Glomerular visceral epithelial cell (primary cell): ENCODE results near the gene APBA1.
"Not testable (repeated sequence)": the region's sequence is repeated elsewhere in the genome, so short reads cannot be mapped to it uniquely, and the experiment has no call there.

Source experiments
- DNase-seq: peaks from one replicate; pipeline ENCODE4 v3.0.0-alpha.2; 2016; ENCODE audit errors: extremely low spot score

APBA1 gene

DNA sequence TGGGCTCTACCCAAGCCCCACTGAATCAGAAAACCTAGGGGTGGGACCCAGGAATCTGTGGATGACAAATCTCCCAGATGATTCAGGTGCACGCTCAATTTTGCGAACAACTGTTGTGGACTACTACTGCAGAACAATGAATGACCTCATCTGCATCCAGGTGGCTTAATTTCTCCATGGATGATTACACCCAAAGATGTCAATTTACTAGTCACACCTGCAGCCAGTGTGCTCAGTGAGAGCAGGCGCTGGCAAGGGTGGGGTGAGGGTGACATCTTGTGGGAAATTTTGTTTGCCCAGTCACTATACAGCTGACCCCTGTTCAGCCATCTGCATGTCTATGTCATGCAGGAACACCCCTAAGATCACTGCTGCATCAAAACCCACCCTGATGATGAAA, 229.0 kb downstream of the APBA1 start:
- DNase-seq, result peak; percentile 82

DNA sequence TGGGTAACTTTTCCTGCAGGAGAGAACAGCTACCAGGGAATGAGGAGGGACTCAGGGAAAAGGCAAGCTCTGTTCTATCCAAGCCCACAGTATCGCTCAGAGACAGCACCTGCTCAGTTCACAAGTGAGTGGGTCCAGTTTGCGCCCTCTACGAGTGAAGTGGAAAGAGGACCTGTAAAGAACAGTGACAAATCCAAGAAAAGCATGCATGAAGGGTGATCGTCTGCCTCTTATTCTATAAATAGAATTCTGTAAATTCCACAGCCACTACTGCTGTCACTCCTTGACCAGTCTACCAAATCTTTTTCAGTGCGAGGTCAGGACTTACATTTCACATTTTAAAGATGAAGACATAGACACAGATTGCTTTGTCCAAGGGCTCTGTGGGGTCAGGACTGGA, 229.7 kb downstream of the APBA1 start:
- peak; percentile 71 for DNase-seq

DNA sequence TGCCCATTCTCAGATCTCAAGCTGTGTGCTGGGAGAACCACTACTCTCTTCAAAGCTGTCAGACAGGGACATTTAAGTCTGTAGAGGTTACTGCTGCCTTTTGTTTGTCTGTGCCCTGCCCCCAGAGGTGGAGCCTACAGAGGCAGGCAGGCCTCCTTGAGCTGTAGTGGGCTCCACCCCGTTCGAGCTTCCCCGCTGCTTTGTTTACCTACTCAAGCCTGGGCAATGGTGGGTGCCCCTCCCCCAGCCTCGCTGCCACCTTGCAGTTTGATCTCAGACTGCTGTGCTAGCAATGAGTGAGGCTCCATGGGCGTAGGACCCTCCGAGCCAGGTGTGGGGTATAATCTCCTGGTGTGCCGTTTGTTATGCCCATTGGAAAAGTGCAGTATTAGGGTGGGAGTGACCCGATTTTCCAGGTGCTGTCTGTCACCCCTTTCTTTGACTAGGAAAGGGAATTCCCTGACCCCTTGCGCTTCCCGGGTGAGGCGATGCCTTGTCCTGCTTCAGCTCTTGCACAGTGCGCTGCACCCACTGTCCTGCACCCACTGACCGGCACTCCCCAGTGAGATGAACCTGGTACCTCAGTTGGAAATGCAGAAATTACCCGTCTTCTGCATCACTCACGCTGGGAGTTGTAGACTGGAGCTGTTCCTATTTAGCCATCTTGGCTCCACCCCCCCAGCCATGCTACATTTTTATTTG, 231.8 kb downstream of the APBA1 start:
- not testable (repeated sequence) for DNase-seq

DNA sequence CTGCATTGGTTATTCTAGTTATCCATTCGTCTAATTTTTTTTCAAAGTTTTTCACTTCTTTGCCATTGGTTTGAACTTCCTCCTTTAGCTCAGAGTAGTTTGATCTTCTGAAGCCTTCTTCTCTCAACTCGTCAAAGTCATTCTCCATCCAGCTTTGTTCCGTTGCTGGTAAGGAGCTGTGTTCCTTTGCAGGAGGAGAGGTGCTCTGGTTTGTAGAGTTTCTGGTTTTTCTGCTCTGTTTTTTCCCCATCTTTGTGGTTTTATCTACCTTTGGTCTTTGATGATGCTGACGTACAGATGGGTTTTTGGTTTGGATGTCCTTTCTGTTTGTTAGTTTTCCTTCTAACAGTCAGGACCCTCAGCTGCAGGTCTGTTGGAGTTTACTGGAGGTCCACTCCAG, 232.5 kb downstream of the APBA1 start:
- DNase-seq, result not testable (repeated sequence)

DNA sequence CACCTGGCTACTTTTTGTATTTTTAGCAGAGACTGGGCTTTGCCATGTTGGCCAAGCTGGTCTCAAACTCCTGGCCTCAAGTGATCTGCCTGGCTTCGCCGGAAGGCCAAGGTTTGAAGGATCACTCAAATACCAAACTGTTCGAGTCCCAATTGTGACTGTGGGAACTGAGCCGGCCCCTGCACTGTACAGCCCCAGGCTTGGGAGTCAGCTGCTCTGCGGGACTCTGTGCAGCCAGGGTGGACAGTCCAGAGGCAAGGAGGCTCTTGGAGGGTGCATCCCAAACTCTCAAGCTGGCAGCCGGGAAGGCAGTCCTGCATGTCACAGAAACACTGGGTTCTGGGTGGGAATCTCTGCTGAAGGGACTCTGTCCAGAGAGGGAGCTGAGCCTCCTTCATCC, 238.2 kb downstream of the APBA1 start:
- DNase-seq, result no peak

DNA sequence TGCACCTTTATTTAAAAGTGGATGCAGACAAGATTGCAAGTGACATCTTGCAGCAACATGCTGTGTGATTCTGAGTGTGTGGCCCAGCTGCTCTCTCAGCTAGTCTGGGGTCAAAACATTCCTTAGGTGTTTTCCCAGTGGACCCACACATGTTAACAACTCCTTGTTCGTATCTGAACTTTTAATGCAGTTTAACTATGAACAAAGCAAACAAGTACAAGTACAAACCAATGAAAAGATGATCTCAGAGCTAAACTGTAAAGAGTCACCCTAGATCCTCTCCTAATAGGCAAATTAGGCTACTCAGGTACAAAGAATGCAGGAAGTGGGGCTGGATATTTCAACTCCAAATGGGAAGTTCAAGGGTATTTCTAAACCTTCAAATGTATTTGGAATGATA, 238.8 kb downstream of the APBA1 start:
- peak; percentile 78 for DNase-seq

DNA sequence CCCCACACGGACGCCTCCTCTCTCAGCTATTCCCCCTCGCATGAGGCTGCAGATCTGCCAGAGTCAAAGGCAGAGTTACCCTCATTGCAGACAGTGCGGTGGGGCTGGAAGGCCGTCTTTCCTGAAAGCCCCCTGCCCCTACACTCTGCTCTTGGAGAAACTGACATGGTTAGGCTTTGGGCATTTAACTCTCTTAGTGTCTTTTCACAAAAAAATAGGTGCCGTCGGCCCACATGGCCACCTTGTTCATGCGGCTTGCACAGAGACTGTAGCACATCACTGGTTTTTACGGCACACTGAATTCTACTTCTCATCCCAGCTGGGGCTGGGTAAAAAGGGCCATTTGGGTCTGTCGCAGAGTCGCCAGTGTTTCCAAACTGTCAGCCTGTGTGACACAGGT, 239.5 kb downstream of the APBA1 start:
- no peak for DNase-seq

DNA sequence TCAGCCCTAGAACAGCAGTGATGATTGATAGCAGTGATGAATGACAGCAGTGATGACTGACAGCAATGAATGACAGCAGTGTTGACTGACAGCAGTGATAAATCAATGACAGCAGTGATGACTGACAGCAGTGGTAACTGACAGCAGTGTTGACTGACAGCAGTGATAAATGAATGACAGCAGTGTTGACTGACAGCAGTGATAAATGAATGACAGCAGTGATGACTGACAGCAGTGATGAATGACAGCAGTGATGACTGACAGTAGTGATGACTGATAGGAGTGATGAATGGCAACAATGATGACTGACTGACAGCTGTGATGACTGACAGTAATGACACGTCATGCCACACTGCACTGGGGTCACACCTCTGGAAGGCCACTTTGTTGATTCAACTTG, 240.4 kb downstream of the APBA1 start:
- DNase-seq, result no peak

DNA sequence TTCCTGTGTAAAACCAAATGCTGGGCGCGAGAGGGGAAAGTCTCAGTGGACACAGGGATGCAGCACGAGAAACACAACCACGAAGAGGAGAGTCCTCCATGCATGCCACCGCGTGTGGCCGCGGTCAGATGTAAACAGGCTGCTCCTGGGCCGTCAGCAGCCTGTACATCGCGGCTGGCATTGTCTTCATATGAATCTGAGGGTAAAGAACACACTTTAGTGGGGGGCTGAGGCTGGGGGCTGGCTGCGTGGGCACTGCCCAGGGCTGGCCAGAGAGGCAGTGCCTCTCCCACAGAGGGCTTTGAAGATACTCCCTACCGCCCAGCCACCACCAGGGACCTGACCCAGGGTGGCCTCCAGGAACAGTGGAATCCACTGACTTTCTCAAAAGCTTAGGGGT, 241.0 kb downstream of the APBA1 start:
- no peak for DNase-seq

DNA sequence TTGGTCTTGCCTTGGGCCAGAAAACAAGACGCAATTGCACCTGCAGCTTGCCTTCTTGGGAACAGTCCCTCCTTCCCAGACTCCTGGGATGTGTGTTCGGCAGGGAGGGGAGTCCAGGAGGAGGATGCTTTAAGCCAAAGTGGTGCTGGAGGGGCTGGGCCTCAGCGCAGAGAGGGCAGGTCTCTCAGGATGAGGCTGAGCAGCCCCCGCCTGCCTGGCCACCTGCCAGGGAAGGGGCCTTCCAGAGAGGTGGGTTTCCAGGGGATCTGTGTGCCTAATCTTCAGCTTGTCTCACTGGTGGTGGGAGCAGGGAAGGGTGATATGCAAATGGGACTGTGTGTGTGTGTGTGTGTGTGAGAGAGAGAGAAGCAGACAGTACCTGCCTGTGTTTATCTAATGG, 242.0 kb downstream of the APBA1 start:
- DNase-seq, result no peak

DNA sequence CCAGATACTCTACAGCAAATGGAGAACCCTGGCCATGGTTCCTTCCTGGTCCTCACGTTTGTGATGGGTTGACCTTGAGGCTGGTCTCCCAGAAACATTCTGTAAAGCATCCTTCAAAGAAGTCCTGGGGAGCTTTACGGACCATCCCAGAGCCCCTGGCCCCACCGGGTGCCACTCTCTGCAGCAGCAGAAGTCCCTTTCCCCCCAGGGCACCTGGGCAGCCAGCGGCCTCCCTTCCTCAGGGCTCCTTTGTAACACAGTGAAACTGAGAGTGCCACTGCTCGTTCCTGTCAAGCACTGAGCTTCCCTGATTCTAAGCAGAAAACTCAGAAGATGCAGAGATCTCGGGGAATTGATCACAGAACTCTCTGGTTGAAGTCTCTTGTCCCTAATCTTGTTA, 242.9 kb downstream of the APBA1 start:
- DNase-seq, result no peak

DNA sequence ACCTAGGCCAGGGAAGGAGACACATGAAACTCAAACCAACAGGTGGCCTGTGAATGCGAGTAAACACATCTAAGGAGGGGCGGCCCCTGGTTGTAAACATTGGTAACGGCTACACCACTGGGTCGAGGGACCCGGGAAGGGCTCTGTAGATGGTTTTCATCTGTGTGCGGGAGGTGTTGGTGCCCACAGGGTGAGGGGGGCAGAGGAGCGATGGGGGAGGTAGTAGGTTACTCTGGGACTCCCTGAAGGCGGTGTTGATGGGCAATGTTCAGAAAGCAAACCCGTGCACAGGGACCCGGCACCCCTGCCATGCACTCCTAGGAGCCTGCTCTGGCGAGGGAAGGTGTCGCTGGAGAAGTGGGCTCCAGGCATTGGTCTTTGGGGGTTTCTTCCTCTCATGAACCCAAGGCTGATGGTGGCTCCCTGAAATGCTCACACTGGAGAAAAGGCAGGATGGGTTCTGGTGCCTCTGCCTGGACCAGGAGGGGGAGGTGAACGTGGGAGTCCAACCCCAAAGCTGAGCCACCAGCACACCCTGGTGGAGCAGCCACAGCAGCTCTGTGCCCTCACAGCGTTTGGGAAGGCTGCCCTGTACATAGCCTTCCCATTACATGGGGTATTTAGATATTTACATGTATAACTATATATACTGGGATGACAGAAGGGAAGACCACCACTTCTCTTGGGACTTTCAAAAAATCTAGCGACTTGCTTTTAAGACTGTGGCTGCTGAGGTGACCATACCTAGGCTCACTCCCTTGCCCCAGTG, 244.0 kb downstream of the APBA1 start:
- DNase-seq, result no peak

DNA sequence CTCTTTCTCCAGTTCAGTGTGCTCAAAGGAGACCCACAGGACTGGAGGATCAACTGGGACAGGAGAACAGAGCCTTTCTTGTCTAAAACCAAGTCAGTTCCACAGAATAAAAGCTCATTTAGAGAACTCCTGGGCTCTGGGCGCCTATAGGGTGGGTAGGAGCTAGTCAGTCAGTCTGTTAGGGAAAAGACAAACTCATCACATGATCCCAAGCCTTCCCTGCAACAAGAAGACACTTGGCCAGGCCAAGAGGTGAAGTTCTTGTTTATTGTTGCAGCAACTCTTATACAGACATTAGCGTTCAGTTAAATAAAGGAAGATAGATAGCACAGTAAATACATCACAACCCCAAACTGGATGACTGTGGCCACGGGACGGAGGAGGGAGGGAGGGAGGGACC, 244.9 kb downstream of the APBA1 start:
- no peak for DNase-seq

DNA sequence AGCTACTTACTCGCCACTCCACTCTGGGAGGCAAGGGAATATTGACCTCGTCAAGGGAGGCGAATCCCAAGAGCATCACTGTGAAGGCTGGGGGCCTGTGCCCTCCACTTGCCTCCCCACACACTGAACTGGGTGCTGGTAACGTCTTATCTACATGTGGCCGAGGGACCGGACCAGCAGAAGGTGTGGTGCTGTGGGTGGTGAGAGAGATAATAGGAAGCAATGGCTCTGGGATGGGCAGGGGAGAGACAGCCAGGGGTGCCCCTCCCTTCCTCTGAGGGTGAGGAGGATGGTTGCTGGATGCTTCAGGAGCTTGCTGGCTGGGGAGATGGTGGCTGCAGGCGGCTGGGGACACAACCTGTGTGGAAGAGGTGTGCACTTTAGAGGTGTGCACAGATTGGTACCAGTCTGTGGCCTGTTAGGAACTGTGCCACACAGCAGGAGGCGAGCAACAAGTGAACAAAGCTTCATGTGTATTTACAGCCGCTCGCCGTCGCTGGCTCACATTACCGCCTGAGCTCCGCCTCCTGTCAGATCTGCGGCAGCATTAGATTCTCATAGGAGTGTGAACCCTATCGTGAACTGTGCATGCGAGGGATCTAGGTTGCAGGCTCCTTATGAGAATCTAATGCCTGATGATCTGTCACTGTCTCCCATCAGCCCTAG, 246.9 kb downstream of the APBA1 start:
- no peak for DNase-seq

DNA sequence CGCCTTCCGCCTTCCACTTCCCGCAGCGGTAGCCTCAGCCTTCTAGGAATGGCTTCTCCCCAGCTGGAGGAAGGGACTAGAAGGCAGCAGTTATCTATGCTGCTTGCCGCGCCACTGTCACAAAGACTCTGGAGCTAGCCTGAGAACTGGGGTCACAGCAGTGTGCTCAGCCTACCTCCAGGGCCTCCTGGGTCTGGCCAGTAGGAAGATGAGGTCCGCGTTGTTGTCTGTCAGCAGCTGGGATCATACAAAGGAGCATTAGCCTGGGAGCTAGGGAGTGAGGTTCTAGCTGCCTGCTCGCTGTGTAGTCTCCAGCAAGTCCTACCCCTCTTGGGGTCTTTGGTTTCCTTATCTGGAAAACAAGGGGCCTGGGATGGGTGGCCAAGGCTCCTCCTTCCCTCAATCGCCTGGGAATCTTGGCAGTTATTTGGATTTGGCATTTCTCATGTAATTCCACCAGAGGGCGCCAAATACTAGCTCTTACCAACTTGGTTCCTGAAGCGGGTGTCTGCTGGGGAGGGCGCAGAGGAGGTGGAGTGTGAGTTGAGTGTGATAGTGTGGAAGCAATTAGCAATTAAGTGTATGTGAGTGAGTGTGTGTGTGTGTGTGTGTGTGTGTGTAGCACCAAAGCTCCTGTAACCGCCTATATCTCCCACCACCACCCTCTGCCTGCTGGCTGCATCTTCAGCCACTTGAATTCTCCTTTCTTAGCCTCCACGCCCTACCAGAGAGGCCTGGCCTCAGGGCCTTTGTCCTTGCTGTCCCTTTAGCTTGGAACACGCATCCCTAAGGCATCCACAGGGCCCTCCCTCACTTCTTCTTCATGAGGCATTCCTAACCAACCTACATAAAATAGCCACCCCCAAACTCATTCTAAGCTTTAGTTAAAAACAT, 250.0 kb downstream of the APBA1 start:
- DNase-seq, result peak; percentile 74

DNA sequence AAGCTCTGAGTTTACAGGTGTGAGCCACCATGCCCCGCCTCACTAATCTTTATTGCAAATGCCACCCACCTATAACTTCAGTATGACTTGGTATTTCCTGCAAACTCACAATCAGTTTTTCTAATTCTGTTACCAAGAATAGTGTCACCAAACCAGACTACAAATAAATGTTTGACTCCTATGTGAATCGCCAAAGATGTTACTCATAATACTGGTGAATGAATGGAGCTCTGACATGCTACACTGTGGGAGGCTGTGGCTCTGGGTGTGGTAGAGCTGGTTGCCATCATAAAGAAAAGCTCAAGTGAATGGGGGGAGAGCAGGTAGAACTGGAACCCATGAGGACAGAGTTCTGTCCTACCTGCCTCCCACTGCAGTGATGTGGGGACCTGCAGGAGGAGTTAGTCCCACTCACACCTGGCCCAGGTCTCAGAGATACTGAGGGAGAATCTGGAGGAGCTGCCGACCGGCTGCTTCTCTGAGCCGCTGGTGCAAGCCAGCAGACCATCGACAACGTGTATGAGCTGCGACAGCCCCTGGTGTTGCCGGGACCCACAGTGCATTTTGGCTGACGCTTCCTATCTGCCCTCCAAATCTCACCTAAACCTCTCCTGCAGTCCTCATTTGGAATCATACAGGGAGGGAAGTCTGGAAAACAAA, 251.4 kb downstream of the APBA1 start:
- no peak for DNase-seq

DNA sequence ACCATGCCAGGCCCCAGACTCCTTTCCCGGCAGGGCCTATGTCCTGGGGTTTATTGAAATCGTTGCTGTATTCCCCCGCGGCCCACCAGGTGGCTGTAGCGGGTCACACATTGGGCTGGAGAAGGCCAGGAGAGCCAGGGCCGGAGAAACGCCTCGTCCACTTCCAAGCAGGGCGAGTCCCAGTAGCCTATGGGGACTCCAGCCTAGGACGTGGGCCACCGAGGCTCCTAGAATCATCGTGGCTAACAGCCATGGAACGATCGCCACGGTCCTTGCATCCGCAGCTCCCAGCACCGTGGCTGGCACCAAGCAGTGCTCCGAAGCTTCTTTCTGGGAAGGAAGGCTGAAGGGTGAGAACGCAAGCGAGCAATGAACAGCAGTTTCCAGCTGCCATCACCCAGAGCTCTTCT, 259.4 kb downstream of the APBA1 start:
- peak; percentile 67 for DNase-seq

DNA sequence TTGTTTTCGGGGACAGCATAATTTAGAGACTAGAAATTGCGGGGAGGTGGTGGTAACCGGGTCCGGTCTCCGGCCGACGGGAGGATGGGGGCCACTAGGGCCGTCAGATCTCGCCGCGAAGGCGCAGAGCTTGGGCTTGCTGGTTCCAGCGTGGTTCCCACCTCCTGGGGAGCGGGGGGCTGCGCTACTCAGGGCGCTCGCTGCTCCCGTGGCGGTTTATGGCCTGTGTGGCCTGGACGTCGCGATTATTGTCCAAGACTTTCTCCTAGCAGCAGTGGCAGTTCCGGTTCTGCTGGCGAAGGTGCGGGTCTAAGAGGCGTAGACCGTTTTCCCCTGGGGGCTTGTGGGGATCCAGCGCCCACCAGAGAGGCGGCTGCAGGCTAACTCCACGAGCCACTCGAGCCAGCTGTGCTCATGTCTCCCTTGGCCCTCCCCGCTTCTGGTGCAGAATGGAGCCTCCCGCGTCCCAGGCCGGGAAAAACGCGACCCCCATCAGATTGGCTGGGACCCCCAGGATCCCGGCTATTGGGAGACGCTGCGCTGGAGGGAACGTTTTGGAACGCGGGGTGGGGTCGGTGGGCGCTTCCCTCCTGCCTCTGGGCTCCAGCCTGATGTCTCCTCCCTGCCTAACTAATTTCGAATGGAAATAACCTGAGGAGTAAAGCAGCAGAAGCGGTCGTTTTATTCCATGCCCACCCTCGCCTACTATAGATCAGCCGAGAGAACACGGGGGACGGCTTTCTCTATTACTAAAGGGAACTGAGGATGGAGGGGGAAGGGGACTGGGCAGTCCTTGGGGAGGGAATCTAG, 260.0 kb downstream of the APBA1 start:
- DNase-seq, result no peak

DNA sequence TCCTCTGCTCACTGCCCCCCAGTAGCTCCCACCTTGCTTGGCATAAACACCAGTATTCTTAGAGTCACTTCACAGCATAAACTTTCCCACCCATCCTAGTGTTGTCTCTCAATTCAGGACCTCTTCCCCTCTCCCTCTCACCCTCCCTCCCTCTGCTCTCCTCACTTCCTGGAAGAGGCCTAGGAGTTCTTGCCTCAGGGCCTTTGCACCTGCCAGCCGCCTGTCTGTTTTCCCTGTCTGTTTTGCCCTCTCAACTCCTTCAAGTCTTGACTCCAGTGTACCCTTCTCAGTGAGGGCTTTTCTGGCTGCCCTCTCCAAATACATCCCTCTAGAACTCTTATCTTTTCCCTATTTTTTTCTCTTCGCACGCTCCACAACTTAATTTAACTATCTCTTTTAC, 260.9 kb downstream of the APBA1 start:
- DNase-seq, result no peak

DNA sequence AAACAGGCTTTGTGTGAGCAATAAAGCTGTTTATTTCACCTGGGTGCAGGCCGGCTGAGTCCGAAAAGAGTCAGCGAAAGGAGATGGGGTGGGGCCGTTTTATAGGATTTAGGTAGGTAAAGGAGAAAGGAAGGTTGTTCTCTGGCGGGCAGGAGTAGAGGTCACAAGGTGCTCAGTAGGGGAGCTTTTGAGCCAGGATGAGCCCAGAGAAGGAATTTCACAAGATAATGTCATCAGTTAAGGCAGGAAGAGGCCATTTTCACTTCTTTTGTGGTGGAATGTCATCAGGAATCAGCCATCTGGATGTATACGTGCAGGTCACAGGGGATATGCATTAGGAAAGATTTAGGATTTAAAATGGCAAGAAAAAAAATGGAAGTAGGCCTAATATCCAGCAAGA, 262.2 kb downstream of the APBA1 start:
- DNase-seq, result not testable (repeated sequence)

DNA sequence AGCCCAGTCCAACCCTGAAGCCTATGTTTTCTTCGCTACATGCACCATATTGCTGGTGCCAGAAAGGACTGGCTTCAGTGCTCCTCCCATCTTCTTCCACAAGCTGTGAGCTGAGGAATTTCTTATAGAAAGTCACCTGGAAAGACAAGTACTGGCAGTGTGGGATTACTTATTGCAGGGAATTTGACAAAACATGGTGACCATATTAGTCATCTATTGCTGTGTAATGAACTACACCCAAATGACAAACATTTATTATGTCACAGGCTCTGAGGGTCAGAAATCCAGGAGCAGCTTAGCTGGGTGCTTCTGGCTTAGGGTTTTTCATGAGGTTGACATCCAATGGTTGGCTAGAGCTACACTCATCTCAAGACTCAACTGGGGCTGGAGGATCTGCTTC, 271.7 kb downstream of the APBA1 start:
- no peak for DNase-seq
